Measurements from ENCODE around the gene ARHGAP40. TPM values are rescaled to one million over a fixed set of nuclear protein-coding genes. Genes with fewer than 3 reads are reported as not detected.

Gene ARHGAP40
- total and polyA plus RNA-seq, 2 of the 13 experiments (the other 11 are each of a cell fraction or from before 2014, with no cell fraction given), result 0.75 to 2.1 TPM

DNA sequence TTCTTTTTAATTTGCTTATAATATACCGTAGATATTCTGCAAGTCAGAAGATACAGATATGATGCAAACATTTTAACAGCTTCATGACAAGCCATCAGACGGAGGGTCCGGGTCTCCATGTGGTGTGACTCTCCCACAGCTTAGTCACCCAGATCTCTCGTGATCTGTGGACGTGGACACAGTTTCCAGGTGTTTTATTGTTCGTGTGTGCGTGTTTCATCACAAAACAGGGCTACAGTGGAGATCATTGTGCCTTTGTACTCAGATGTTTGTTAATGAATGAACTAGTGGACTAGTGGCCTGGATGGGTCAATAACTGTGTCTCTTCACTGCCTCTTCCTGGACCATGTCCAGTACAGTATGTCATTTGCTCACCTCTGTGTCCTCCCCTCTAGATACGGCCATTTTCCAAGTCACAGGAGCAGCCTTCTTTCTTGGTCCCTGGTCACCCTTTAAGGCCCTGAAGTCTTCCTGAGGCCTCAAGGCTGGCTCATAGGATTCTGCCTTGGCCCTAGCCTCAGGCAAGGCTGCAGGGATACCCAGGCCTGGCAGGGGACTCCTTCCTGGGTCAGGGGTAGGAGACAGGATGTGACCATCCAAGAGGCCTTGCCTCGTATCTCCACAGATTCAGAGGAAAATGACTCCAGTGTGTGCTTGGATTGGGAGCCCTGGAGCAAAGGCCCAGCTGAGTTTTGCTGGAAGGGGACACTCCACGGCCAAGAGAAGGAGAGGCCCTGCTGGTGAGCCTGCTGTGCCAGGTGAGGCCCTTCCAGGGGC, 16.0 kb upstream of the ARHGAP40 start (continued):
- TF ChIP-seq ZNF562 (CRISPR knock-in tag; IDR thresholded peaks at IDR 0.05; ENCODE audit: borderline replicate concordance), result no peak
- no peak for TF ChIP-seq DNMT3B (CRISPR knock-in tag; conservative IDR thresholded peaks at IDR 0.05)
- no peak for TF ChIP-seq SOX6 (IDR thresholded peaks at IDR 0.05)
- TF ChIP-seq SOX6 (CRISPR knock-in tag; IDR thresholded peaks at IDR 0.05), result peak; percentile 99
- no peak for TF ChIP-seq KDM3A (CRISPR knock-in tag; IDR thresholded peaks at IDR 0.05; ENCODE audit: low read depth)
- TF ChIP-seq ZNF234 (CRISPR knock-in tag; conservative IDR thresholded peaks at IDR 0.05), result 0 out of 2 replicates have a peak, but pooled peaks have one; percentile 14
- no peak for TF ChIP-seq RFX3 (CRISPR knock-in tag; IDR thresholded peaks at IDR 0.05)
- TF ChIP-seq, protein P1, sequence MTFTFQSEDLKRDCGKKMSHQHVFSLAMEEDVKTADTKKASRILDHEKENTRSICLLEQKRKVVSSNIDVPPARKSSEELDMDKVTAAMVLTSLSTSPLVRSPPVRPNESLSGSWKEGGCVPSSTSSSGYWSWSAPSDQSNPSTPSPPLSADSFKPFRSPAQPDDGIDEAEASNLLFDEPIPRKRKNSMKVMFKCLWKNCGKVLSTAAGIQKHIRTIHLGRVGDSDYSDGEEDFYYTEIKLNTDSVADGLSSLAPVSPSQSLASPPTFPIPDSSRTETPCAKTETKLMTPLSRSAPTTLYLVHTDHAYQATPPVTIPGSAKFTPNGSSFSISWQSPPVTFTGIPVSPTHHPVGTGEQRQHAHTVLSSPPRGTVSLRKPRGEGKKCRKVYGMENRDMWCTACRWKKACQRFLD (CRISPR knock-in tag; IDR thresholded peaks at IDR 0.05; ENCODE audit: borderline replicate concordance), result no peak
- TF ChIP-seq, protein P2, sequence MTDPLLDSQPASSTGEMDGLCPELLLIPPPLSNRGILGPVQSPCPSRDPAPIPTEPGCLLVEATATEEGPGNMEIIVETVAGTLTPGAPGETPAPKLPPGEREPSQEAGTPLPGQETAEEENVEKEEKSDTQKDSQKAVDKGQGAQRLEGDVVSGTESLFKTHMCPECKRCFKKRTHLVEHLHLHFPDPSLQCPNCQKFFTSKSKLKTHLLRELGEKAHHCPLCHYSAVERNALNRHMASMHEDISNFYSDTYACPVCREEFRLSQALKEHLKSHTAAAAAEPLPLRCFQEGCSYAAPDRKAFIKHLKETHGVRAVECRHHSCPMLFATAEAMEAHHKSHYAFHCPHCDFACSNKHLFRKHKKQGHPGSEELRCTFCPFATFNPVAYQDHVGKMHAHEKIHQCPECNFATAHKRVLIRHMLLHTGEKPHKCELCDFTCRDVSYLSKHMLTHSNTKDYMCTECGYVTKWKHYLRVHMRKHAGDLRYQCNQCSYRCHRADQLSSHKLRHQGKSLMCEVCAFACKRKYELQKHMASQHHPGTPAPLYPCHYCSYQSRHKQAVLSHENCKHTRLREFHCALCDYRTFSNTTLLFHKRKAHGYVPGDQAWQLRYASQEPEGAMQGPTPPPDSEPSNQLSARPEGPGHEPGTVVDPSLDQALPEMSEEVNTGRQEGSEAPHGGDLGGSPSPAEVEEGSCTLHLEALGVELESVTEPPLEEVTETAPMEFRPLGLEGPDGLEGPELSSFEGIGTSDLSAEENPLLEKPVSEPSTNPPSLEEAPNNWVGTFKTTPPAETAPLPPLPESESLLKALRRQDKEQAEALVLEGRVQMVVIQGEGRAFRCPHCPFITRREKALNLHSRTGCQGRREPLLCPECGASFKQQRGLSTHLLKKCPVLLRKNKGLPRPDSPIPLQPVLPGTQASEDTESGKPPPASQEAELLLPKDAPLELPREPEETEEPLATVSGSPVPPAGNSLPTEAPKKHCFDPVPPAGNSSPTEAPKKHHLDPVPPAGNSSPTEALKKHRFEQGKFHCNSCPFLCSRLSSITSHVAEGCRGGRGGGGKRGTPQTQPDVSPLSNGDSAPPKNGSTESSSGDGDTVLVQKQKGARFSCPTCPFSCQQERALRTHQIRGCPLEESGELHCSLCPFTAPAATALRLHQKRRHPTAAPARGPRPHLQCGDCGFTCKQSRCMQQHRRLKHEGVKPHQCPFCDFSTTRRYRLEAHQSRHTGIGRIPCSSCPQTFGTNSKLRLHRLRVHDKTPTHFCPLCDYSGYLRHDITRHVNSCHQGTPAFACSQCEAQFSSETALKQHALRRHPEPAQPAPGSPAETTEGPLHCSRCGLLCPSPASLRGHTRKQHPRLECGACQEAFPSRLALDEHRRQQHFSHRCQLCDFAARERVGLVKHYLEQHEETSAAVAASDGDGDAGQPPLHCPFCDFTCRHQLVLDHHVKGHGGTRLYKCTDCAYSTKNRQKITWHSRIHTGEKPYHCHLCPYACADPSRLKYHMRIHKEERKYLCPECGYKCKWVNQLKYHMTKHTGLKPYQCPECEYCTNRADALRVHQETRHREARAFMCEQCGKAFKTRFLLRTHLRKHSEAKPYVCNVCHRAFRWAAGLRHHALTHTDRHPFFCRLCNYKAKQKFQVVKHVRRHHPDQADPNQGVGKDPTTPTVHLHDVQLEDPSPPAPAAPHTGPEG (CRISPR knock-in tag; IDR thresholded peaks at IDR 0.05), result 0 out of 2 replicates have a peak, but pooled peaks have one; percentile 57
- TF ChIP-seq CBX5 (CRISPR knock-in tag; IDR thresholded peaks at IDR 0.05; ENCODE audit: borderline replicate concordance), result peak; percentile 97
- TF ChIP-seq TOE1 (CRISPR knock-in tag; IDR thresholded peaks at IDR 0.05), result no peak
- 0 out of 2 replicates have a peak, but pooled peaks have one; percentile 48 for TF ChIP-seq RNF2 (conservative IDR thresholded peaks at IDR 0.05; ENCODE audit: low read depth)
- no peak for TF ChIP-seq ZNF282 (IDR thresholded peaks at IDR 0.05; ENCODE audit: partially characterized antibody)
- TF ChIP-seq SP2 (CRISPR knock-in tag; IDR thresholded peaks at IDR 0.05), result peak; percentile 48; the same call in 1 of the 2 replicates
- peak; percentile 67 for TF ChIP-seq TCF7 (IDR thresholded peaks at IDR 0.05; ENCODE audit: low read depth)
- peak; percentile 76; the same call in 1 of the 2 replicates for TF ChIP-seq SALL2 (CRISPR knock-in tag; IDR thresholded peaks at IDR 0.05)
- TF ChIP-seq EP300 (IDR thresholded peaks at IDR 0.05; ENCODE audit: low read depth in 2 of 2, low read length in 2 of 2), result peak in 1 of 2 experiments; percentile 83; a peak in 3 of 4 replicates
- peak; percentile 78 for TF ChIP-seq EP300 (CRISPR knock-in tag; IDR thresholded peaks at IDR 0.05; ENCODE audit: borderline replicate concordance)
- TF ChIP-seq, protein P3, sequence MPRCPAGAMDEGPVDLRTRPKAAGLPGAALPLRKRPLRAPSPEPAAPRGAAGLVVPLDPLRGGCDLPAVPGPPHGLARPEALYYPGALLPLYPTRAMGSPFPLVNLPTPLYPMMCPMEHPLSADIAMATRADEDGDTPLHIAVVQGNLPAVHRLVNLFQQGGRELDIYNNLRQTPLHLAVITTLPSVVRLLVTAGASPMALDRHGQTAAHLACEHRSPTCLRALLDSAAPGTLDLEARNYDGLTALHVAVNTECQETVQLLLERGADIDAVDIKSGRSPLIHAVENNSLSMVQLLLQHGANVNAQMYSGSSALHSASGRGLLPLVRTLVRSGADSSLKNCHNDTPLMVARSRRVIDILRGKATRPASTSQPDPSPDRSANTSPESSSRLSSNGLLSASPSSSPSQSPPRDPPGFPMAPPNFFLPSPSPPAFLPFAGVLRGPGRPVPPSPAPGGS (CRISPR knock-in tag; IDR thresholded peaks at IDR 0.05), result peak; percentile 86
- TF ChIP-seq CC2D1A (CRISPR knock-in tag; IDR thresholded peaks at IDR 0.05), result no peak
- no peak for TF ChIP-seq ZSCAN12 (CRISPR knock-in tag; IDR thresholded peaks at IDR 0.05)
- TF ChIP-seq FOXC1 (CRISPR knock-in tag; IDR thresholded peaks at IDR 0.05; ENCODE audit: borderline replicate concordance), result no peak
